Raji (cell line): ENCODE measurements around the gene CHST13.

Source experiments
- POLR2A ChIP-seq: IDR thresholded peaks from 2 replicates; pipeline ENCODE4 v1.6.1; 2011; ENCODE audit warnings: low read depth, low read length, control low read depth; ENCODE audit not compliant: insufficient read depth

CHST13 gene

DNA sequence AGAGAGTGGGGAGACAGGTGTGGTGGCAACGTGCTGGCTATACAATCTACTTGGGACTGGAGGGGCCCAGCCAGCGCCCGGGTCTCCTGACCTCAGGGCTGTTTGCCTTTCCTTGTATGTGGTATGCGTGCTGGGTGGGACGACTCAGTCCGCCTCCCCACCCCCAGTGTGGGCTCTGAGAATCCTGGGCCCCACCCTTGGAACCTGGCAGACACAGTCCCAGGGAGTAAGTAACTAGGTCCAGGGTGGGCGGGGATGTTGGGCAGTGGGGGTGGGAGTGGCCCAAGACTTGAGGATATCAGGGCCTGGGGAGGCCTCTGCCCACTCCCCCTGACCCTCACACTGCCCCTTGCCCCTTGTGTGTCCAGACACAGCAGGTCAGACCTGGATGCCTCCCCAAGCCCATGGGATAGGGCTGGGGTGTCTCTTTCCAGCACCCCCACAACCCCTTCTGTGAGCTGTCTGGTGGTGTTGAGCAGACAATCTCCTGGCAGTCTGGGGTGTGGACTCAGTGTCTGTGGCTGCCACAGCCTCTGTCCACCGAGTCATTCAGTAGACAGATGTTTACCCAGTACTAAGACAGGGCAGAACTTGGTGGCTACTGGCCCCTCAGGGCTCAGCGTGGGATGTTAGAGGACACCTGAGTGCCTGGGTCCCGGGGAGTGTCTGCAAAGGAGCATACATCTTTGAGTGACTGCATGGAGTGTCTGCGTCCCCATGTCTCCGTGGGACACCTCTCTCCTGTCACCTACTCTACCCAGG lies 1.3 kb downstream of the CHST13 start:
- TF ChIP-seq POLR2A = no peak

GRCh38 chr3:126525853-126526667 lies 2.1 kb downstream of the CHST13 start:
- no peak for TF ChIP-seq POLR2A

DNA sequence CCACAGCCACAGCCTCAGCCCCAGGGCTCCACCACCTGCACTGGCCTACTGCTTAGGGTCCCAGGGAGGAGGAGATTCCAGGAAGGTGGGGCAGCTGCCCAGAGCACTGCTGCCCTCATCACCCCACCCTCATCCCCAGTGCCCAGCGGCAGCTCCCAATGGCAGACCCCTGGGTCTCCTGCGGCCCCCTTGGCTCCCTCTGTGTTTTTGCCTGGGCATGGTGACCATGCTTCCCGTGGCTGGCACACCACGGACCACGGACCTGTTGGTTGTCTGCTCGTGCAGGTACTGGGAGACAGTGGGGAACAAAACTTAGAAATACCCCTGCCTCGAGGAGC lies 2.7 kb downstream of the CHST13 start:
- TF ChIP-seq POLR2A = no peak

GRCh38 chr3:126527006-126527405 lies 3.1 kb downstream of the CHST13 start:
- no peak for TF ChIP-seq POLR2A

GRCh38 chr3:126527455-126528211 lies 3.7 kb downstream of the CHST13 start:
- no peak for TF ChIP-seq POLR2A

GRCh38 chr3:126528419-126528799 lies 4.5 kb downstream of the CHST13 start:
- TF ChIP-seq POLR2A = no peak

- no peak for TF ChIP-seq POLR2A
Observed at GRCh38 chr3:126528800-126529541, 5.0 kb downstream of the CHST13 start.

GRCh38 chr3:126529585-126530170 lies 5.7 kb downstream of the CHST13 start:
- TF ChIP-seq POLR2A = no peak

DNA sequence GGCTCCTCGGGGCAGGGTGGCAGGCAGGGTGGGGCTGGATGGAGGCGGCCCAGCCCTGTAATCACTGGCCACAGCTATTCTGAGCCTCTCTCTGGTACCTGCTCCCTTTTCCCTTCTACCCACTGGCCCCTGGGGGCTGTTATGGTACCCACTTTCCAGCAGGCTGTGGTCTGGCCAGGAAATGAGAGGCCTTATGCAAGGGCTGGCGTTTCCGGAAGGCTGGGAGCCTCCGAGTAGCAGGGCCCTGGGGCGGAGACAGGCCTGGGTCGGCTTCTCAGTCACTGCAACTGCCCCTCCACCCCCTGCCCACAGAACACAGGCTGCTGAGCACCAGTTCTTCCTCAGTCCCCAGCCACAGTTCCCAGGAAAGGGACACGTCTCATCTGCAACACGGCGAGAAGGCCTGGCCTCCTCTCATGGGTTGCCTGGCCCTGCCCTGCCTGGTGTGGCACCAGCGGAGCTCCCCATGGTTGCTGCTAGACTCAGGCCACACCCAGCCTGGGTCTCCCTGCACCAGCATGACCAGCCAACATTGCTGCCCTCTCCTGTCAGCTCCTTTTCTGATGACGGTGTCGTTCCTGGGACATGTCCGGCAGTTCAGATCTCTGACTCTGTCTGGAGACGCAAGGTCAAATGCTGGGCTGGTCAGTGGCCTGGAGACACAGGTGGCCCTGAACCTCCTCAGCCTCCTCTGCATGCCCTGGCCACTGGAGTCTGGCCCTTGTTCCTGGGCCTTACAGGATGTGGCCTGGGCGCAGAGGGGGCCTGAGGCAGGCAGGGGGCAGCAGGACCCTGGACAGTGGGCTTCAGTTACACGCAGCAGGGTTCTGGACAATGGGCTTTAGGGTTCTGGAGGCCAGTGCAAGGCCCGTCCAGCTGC lies 6.5 kb downstream of the CHST13 start:
- TF ChIP-seq POLR2A = no peak

GRCh38 chr3:126531051-126531330 lies 7.0 kb downstream of the CHST13 start:
- no peak for TF ChIP-seq POLR2A

- no peak for TF ChIP-seq POLR2A
Observed at GRCh38 chr3:126533506-126533905, 9.6 kb downstream of the CHST13 start.

DNA sequence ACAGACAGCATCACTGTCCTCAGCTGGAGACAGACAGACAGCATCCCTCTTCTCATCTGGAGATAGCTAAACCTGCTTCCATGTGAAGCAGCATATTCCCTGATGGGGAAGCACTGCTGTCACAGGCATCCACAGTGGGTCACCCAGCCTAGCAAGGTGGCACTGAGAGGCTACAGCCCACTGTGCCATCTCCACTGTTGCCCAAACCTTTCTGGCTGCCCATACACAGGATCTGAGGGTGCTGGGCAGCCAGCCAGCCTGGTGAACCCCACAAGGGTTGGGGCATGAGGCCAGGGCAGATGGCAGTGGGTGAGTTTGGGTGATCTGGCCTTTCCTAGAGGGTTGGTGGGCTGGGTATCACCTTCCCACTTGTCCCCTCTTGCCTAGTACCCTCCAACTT lies 11.7 kb downstream of the CHST13 start:
- no peak for TF ChIP-seq POLR2A

DNA sequence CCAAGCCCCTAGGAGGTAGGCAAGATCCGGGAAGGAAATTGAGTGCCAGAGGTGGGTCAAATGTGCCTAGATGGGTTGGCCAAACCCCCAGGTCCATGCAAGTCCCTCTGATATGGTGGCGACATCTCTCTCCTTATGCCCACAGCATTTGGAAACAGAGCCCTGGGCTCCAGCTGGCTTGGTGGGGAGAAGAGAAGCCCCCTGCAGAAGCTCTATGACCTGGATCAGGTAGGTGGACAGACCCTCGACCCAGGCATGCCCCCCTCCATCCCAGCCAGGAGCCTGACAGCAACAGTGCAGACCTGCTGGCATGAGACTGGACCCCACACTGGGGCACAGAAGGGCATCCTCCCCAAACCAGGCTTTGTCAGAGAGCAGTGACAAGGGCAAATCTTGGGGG lies 12.2 kb downstream of the CHST13 start:
- TF ChIP-seq POLR2A = no peak

DNA sequence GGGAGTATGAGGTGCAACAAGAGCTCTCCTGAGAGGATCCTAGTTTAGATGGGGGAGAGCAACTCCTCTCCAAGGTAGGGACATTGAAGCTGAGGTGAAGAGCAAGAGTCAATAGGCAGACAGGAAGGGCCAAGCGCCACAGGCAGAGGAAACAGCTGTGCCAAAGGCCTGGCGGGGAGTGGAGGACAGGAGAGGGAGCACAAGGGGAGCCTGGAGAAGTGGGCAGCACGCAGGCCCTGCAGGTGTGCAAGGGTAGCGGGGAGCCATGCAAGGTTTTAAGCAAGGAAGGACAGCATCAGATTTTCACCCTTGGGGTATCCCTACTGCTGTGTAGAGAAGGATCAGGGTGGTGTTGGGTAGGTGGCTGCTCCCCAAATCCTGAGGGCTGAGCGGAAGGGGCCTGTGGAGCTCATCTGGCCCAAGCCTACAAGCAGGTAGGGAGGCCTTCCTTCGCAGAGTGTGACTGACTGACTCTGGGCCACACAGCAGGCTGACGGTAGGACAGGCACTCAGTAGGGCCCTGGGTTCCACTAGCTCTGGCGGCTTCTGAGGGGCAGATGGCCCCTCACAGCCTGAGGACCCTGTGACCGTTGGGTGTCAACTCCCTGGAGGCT lies 13.3 kb downstream of the CHST13 start:
- TF ChIP-seq POLR2A = no peak
